GM12865 (cell line): Measurements from ENCODE around the gene FAM222B.
"Not testable (repeated sequence)": the region's sequence is repeated elsewhere in the genome, so short reads cannot be mapped to it uniquely, and the experiment has no call there.

ENCODE experiments used
- DNase-seq: peaks from one replicate; pipeline ENCODE4 v3.0.0; 2010; ENCODE audit warnings: low read depth
- H3K4me3 ChIP-seq: 2 replicates; pipeline ENCODE4 v1.5.1; 2011; ENCODE audit warnings: mild to moderate bottlenecking, low read depth, low read length, control low read depth
- TF ChIP-seq, protein P1 (sequence below): IDR thresholded peaks from 2 replicates; pipeline ENCODE4 v1.5.1; 2011; ENCODE audit warnings: low read length, control low read depth, low read depth, inconsistent platforms; ENCODE audit not compliant: insufficient read depth; ENCODE audit errors: missing control alignments

FAM222B gene

DNA sequence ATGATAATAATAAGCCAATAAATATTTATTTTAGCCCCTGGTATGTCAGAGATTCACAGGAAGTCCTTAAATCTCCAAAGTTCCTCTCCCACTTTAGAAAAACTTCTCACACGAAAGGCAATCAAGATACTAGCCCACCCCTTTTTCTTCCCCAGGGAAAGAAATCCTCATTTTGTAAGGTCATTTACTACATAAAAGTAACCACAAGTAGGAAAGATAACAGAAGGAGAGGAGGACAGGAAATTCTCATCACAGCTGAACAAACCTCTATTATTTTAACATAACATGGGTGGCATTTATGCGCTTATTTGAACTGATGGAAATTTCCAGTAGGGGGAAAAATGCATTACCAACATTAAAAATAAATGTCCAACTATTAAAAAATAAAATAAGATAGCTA lies 3.4 kb downstream of the FAM222B start:
- no peak for DNase-seq
- no peak overlapping the region for H3K4me3 ChIP-seq
- TF ChIP-seq, protein P1, sequence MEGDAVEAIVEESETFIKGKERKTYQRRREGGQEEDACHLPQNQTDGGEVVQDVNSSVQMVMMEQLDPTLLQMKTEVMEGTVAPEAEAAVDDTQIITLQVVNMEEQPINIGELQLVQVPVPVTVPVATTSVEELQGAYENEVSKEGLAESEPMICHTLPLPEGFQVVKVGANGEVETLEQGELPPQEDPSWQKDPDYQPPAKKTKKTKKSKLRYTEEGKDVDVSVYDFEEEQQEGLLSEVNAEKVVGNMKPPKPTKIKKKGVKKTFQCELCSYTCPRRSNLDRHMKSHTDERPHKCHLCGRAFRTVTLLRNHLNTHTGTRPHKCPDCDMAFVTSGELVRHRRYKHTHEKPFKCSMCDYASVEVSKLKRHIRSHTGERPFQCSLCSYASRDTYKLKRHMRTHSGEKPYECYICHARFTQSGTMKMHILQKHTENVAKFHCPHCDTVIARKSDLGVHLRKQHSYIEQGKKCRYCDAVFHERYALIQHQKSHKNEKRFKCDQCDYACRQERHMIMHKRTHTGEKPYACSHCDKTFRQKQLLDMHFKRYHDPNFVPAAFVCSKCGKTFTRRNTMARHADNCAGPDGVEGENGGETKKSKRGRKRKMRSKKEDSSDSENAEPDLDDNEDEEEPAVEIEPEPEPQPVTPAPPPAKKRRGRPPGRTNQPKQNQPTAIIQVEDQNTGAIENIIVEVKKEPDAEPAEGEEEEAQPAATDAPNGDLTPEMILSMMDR, result no peak

DNA sequence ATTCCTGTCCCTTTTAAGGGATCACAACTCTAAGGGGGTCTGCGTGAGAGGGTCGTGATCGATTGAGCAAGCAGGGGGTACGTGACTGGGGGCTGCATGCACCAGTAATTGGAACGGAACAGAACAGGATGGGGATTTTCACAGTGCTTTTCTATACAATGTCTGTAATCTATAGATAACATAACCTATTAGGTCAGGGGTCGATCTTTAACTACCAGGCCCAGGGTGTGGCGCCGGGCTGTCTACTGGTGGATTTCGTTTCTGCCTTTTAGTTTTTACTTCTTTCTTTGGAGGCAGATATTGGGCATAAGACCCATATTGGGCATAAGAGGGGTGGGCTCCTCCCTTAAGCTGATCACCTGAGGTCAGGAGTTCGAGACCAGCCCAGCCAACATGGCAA lies 6.0 kb downstream of the FAM222B start:
- DNase-seq, H3K4me3 ChIP-seq: not testable (repeated sequence)

DNA sequence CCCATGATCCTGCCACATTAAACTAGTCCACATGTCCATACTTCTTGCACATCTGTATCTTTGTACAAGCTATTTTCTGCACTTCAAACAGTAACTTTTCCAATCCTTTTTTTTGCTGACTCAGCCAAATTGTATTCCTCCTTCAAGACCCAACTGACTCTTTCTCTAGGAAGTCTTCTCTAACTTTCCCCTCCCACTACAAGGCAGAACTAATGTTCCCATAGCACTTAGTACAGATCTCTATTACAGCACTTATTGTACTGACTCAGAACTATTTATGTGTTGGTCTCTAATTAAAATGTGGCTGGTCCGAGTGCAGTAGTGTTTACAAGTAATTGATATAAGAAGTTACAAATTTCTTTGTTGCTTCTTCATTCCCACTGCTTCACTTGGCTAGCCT lies 8.2 kb downstream of the FAM222B start:
- no peak for DNase-seq
- no peak overlapping the region for H3K4me3 ChIP-seq
- TF ChIP-seq, protein P1, result no peak

DNA sequence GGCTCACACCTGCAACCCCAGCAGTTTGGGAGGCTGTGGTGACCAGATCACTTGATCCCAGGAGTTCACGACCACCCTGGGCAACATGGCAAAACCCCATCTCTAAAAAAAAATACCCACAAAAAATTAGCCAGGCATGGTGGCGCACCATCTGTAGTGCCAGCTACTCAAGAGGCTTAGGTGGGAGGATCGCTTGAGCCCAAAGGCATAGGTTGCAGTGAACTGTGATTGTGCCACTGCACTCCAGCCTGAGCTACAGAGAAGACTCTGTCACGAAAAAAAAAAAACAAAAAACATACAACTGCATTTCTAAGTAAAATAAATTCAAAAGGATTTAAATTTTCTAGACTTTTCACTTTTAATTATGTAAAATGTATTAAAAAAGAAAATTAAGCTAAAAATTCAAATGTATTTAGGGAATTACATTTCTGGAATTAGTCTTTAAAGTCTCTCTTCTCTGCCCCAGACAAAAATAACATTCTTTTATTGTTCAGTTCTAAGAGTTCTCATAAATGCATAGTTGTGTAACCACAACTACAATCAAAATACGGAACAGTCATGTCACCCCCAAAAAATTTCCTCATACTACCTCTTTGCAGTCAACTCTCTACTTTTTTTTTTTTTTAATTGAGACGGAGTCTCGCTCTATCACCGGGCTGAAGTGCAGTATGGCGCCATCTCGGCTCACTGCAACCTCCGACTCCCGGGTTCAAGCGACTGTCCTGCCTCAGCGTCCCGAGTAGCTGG lies 14.1 kb downstream of the FAM222B start:
- no peak overlapping the region for H3K4me3 ChIP-seq
- DNase-seq, result no peak
- TF ChIP-seq, protein P1, result no peak

DNA sequence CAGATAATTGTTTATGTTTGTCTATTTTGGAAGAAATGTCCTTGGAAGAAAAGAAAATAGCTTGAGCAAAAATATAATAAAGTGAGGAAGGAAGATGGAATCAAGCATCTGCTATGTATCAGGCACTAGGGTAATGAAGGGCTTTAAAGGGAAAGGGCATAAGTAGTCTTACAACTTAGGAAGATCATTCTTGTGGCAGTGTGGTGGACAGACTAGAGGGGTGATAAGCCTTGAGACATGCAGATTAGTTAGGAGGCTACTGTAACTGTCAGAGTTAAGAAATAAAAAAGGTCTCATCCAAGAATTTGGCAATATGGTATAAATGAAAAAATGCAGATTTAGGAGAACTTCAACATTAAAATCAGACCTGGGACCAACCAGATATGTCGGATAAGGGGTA lies 14.9 kb downstream of the FAM222B start:
- no peak for DNase-seq
- TF ChIP-seq, protein P1, result no peak
- no peak overlapping the region for H3K4me3 ChIP-seq

DNA sequence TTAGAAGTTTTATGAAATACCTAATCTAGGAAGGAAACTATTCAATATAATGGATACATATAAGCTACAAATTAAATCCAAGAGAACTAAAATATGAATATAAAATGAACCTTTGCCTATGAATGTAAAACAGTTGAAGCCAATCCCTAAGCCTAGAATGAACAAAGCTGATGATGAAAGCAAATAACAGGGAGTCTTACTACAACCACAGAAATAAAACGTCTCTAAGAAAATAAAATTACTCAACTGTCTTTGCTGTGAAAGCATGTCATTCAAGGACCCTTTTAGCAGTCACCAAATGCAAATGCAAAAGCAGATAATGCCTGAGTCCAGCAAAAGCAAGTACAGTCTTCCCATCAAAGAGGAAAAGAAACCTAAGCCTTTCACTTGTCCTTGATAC lies 23.0 kb downstream of the FAM222B start:
- no peak overlapping the region for H3K4me3 ChIP-seq
- no peak for DNase-seq
- TF ChIP-seq, protein P1, result no peak

DNA sequence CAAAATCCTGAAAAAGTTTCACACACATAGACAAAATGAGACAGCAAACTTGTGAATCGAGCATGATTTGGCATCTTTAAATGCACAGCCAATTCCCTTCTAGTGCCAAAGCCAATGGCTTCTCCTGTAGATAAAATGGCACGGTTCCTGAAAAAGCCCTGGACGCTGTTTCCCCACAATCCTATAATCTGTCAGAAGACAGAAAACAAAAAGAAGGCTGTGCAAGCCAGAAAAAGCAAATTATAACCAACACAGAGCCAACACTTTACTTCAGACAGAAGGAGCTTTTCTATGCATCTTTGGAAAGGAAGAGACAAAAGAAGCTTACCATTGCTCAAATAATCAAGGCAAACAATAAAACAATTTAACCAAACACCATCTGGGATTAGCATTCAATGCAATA lies 23.8 kb downstream of the FAM222B start:
- TF ChIP-seq, protein P1, result no peak
- DNase-seq, result no peak
- no peak overlapping the region for H3K4me3 ChIP-seq
